HAP-1 (cell line): ENCODE measurements around the gene ATP10A.

Source experiments
- DNase-seq, 2 experiments: peaks; one replicate each; pipeline ENCODE4 v3.0.0-alpha.2; 2016 to 2020; ENCODE audit warnings: low spot score in 2 of 2
- H3K27me3 ChIP-seq: fragments of 250-450 bp; sonication (Bioruptor Pico); 2 replicates; pipeline ENCODE4 v1.5.1; 2020; ENCODE audit warnings: low read depth, mild to moderate bottlenecking, moderate library complexity
- H3K36me3 ChIP-seq: fragments of 250-450 bp; sonication (Bioruptor Pico); replicated peaks from 2 replicates; pipeline ENCODE4 v1.5.1; 2020; ENCODE audit warnings: mild to moderate bottlenecking
- H3K4me1 ChIP-seq: fragments of 250-450 bp; sonication (Bioruptor Pico); 2 replicates; pipeline ENCODE4 v1.5.1; 2020; ENCODE audit warnings: mild to moderate bottlenecking
- H3K4me3 ChIP-seq: fragments of 250-450 bp; sonication (Bioruptor Pico); 2 replicates; pipeline ENCODE4 v1.5.1; 2020; ENCODE audit warnings: mild to moderate bottlenecking, moderate library complexity
- H3K9me3 ChIP-seq: fragments of 250-450 bp; sonication (Bioruptor Pico); 2 replicates; pipeline ENCODE4 v1.5.1; 2020; ENCODE audit warnings: mild to moderate bottlenecking, moderate library complexity
- in situ Hi-C: fragments of 300-500 bp; cut with MboI; formaldehyde crosslinking; loops from 3 replicates; pipeline ENCODE4 v1.14.3; 2020; ENCODE audit warnings: low sequenced_read_pairs, inconsistent platforms, mixed read lengths

ATP10A gene

GRCh38 chr15:25690673-25691543 is 172.2 kb downstream of the ATP10A start:
- H3K4me1 ChIP-seq: peaks cover under 1% of the 10 kb centered on the region
- no peaks in the 10 kb centered on the region for H3K9me3 ChIP-seq
- in situ Hi-C loops: no loop called here
- DNase-seq: no peak
- no peaks in the 10 kb centered on the region for H3K27me3 ChIP-seq
- no peak overlapping the region for H3K4me3 ChIP-seq
- peaks cover 17% of the 10 kb centered on the region for H3K36me3 ChIP-seq

- no peak overlapping the region for H3K4me3 ChIP-seq
- no peaks in the 10 kb centered on the region for H3K27me3 ChIP-seq
- DNase-seq: peak in 1 of 2 experiments; percentile 39
- H3K36me3 ChIP-seq: peaks cover 16% of the 10 kb centered on the region
- H3K4me1 ChIP-seq: peaks cover 9% of the 10 kb centered on the region
- no peaks in the 10 kb centered on the region for H3K9me3 ChIP-seq
- in situ Hi-C loops: loop anchor here (10.0 kb wide), 1 partner anchor 145 kb away; no protein-coding TSS in a partner anchor
Observed at GRCh38 chr15:25689592-25689991, 173.5 kb downstream of the ATP10A start.

GRCh38 chr15:25688166-25688565 is 175.0 kb downstream of the ATP10A start:
- no peak overlapping the region for H3K4me3 ChIP-seq
- H3K9me3 ChIP-seq: peaks cover 10% of the 10 kb centered on the region
- H3K27me3 ChIP-seq: no peaks in the 10 kb centered on the region
- no peak for DNase-seq
- peaks cover 18% of the 10 kb centered on the region for H3K4me1 ChIP-seq
- H3K36me3 ChIP-seq: peaks cover 12% of the 10 kb centered on the region
- in situ Hi-C loops: loop anchor here (10.0 kb wide), 1 partner anchor 143 kb away; no protein-coding TSS in a partner anchor

- Histone ChIP-seq H3K36me3 (peaks cover 10% of the 10 kb centered on the region), H3K4me1 (peaks cover 18% of the 10 kb centered on the region), H3K9me3 (peaks cover 10% of the 10 kb centered on the region), H3K27me3 (no peaks in the 10 kb centered on the region), H3K4me3 (no peak overlapping the region)
- in situ Hi-C loops: loop anchor here (10.0 kb wide), 1 partner anchor 143 kb away; no protein-coding TSS in a partner anchor
- no peak for DNase-seq
Observed at GRCh38 chr15:25687689-25688088, 175.4 kb downstream of the ATP10A start.

- H3K27me3 ChIP-seq: no peaks in the 10 kb centered on the region
- in situ Hi-C loops: loop anchor here (10.0 kb wide), 1 partner anchor 142 kb away; no protein-coding TSS in a partner anchor
- H3K9me3 ChIP-seq: peaks cover 10% of the 10 kb centered on the region
- no peak overlapping the region for H3K4me3 ChIP-seq
- peaks cover 10% of the 10 kb centered on the region for H3K36me3 ChIP-seq
- DNase-seq: no peak
- peaks cover 18% of the 10 kb centered on the region for H3K4me1 ChIP-seq
Observed at GRCh38 chr15:25687276-25687675, 175.9 kb downstream of the ATP10A start.

- peaks cover 18% of the 10 kb centered on the region for H3K4me1 ChIP-seq
- H3K27me3 ChIP-seq: no peaks in the 10 kb centered on the region
- no peak overlapping the region for H3K4me3 ChIP-seq
- H3K36me3 ChIP-seq: peaks cover 10% of the 10 kb centered on the region
- DNase-seq: no peak
- in situ Hi-C loops: loop anchor here (10.0 kb wide), 1 partner anchor 142 kb away; no protein-coding TSS in a partner anchor
- H3K9me3 ChIP-seq: peaks cover 10% of the 10 kb centered on the region
Observed at GRCh38 chr15:25686780-25687179, 176.3 kb downstream of the ATP10A start.

GRCh38 chr15:25684521-25685431 is 178.4 kb downstream of the ATP10A start:
- in situ Hi-C loops: loop anchor here (5.0 to 10.0 kb wide), 2 partner anchors 140 to 172 kb away; no protein-coding TSS in a partner anchor
- Histone ChIP-seq H3K36me3 (peaks cover 12% of the 10 kb centered on the region), H3K4me3 (no peak overlapping the region), H3K27me3 (no peaks in the 10 kb centered on the region), H3K9me3 (peaks cover 10% of the 10 kb centered on the region), H3K4me1 (peaks cover 18% of the 10 kb centered on the region)
- peak; percentile 89 to 100 for DNase-seq

- Histone ChIP-seq H3K27me3 (no peaks in the 10 kb centered on the region), H3K4me3 (no peak overlapping the region), H3K9me3 (peaks cover 10% of the 10 kb centered on the region), H3K36me3 (peaks cover 16% of the 10 kb centered on the region), H3K4me1 (peaks cover 18% of the 10 kb centered on the region)
- DNase-seq: peak in 1 of 2 experiments; percentile 40
- in situ Hi-C loops: loop anchor here (5.0 to 10.0 kb wide), 2 partner anchors 139 to 172 kb away; no protein-coding TSS in a partner anchor
Observed at GRCh38 chr15:25683911-25684310, 179.2 kb downstream of the ATP10A start.

- Histone ChIP-seq H3K4me3 (no peak overlapping the region), H3K27me3 (no peaks in the 10 kb centered on the region), H3K9me3 (peaks cover 10% of the 10 kb centered on the region), H3K4me1 (peaks cover 18% of the 10 kb centered on the region), H3K36me3 (peaks cover 16% of the 10 kb centered on the region)
- in situ Hi-C loops: loop anchor here (5.0 to 10.0 kb wide), 2 partner anchors 139 to 171 kb away; no protein-coding TSS in a partner anchor
- DNase-seq: no peak
Observed at GRCh38 chr15:25683415-25683814, 179.7 kb downstream of the ATP10A start.

GRCh38 chr15:25682340-25682739 is 180.8 kb downstream of the ATP10A start:
- in situ Hi-C loops: loop anchor here (5.0 to 10.0 kb wide), 2 partner anchors 138 to 170 kb away; no protein-coding TSS in a partner anchor
- Histone ChIP-seq H3K27me3 (no peaks in the 10 kb centered on the region), H3K9me3 (peaks cover 10% of the 10 kb centered on the region), H3K36me3 (peaks cover 16% of the 10 kb centered on the region), H3K4me1 (peaks cover 18% of the 10 kb centered on the region), H3K4me3 (no peak overlapping the region)
- no peak for DNase-seq

- H3K27me3 ChIP-seq: no peaks in the 10 kb centered on the region
- H3K9me3 ChIP-seq: peaks cover 10% of the 10 kb centered on the region
- peaks cover 15% of the 10 kb centered on the region for H3K4me1 ChIP-seq
- DNase-seq: no peak
- peaks cover 16% of the 10 kb centered on the region for H3K36me3 ChIP-seq
- in situ Hi-C loops: loop anchor here (5.0 to 10.0 kb wide), 2 partner anchors 136 to 168 kb away; no protein-coding TSS in a partner anchor
- no peak overlapping the region for H3K4me3 ChIP-seq
Observed at GRCh38 chr15:25680686-25681025, 182.5 kb downstream of the ATP10A start.

- Histone ChIP-seq H3K4me3 (no peak overlapping the region), H3K4me1 (peaks cover 10% of the 10 kb centered on the region), H3K27me3 (no peaks in the 10 kb centered on the region), H3K36me3 (peaks cover 16% of the 10 kb centered on the region), H3K9me3 (peaks cover 10% of the 10 kb centered on the region)
- DNase-seq: no peak
- in situ Hi-C loops: loop anchor here (5.0 to 10.0 kb wide), 2 partner anchors 135 to 168 kb away; no protein-coding TSS in a partner anchor
Observed at GRCh38 chr15:25679964-25680685, 183.0 kb downstream of the ATP10A start.

- Histone ChIP-seq H3K4me1 (peaks cover 7% of the 10 kb centered on the region), H3K9me3 (peaks cover 10% of the 10 kb centered on the region), H3K36me3 (peaks cover 16% of the 10 kb centered on the region), H3K4me3 (no peak overlapping the region), H3K27me3 (no peaks in the 10 kb centered on the region)
- DNase-seq: no peak
- in situ Hi-C loops: no loop called here
Observed at GRCh38 chr15:25679492-25679891, 183.6 kb downstream of the ATP10A start.
